NCI-H2227 treated with DMSO at 0.1 percent for 48 hours (cell line): ENCODE data around the gene SOX8.
"Not testable (repeated sequence)": the region's sequence is repeated elsewhere in the genome, so short reads cannot be mapped to it uniquely, and the experiment has no call there.

Source experiments
- DNase-seq: peaks from one replicate; lab custom pipeline; 2025; lab: John Stamatoyannopoulos, UW

SOX8 gene

DNA sequence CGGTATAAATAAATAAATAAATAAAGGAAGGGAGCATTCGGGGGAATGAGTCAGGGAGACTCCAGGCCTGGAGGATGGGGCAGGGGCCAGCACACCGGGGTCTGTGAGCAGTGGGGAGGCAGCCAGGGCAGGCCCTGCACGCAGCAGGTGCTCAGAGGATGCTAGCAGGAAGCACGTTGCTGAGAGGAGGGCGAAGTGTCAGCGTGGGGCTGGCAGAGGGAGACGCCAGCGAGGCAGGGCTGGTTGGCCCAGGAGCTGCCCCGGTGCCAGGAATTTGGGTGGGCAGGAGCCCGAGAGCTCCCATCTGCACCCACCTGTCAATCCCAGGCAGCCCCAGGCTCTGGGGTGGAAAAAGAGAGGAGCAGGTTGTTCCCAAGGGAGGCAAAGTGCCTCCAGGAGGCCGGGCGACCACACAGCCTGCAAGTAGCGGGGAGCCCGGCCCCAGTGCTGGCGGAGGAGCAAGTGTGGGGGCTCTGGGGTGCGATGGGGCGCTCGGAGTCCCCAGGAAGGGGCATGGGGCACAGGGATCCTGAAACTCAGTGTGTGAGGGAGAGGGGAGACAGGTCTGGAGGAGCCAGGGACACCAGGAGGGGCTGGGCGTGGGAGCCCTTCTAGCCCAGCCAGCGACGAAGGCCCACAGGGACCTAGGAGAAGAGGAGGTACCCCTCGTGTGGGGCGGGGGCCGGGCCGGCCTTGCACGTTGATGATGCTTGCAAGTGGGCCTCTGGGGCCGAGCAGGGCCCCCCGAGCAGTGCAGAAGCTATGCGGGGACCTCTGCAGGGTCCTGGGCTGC, 28.0 kb downstream of the SOX8 start:
- no peak for DNase-seq

GRCh38 chr16:1010251-1010650, 28.7 kb downstream of the SOX8 start:
- no peak for DNase-seq

- DNase-seq, result no peak
Measured at GRCh38 chr16:1010815-1011214, 29.2 kb downstream of the SOX8 start.

GRCh38 chr16:1011316-1012082, 29.9 kb downstream of the SOX8 start:
- no peak for DNase-seq

GRCh38 chr16:1012135-1012534, 30.6 kb downstream of the SOX8 start:
- no peak for DNase-seq

GRCh38 chr16:1012722-1013592, 31.4 kb downstream of the SOX8 start:
- no peak for DNase-seq

GRCh38 chr16:1013593-1013900, 32.0 kb downstream of the SOX8 start:
- no peak for DNase-seq

DNA sequence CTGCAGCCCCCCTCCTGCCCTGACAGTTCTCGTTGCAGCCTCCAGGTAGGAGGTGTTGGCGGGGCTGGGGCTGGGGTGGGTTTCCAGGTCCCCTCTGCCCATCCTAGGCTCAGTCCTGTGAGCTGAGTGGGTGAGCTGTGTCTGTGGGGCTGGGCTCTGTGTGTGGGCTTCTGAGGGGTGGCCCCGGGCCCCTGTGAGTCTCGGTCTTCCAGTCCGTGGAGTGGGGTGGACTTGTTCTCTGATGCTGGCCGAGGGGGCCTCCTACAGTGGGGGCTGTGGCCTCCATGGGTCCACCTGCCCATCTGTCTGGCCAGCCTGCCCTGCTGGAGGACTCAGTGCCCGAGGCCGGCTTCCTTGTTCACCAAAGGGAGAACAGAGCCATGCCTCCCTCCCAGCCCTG, 32.7 kb downstream of the SOX8 start:
- DNase-seq, result no peak

- no peak for DNase-seq
Measured at GRCh38 chr16:1014771-1015495, 33.4 kb downstream of the SOX8 start.

GRCh38 chr16:1018447-1019198, 37.1 kb downstream of the SOX8 start:
- DNase-seq, result no peak

- peak; percentile 6 for DNase-seq
Measured at GRCh38 chr16:1019231-1020090, 37.9 kb downstream of the SOX8 start.

DNA sequence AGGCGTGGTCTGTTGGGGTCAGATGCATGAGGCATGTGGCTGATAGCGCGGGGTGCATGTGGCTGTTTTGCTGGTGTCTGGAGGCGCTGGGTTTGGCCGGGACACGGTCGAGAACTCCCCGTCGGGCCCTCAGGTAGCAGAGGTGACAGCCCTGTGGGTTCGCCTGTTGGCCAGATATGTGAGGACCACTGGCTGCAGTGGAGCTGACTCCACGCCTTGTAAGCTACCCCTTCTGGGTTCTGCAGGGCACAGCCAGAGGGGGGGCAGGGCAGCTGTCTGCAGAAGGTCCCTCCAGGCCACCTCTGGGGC, 38.5 kb downstream of the SOX8 start:
- no peak for DNase-seq

- no peak for DNase-seq
Measured at GRCh38 chr16:1020591-1020990, 39.0 kb downstream of the SOX8 start.

DNA sequence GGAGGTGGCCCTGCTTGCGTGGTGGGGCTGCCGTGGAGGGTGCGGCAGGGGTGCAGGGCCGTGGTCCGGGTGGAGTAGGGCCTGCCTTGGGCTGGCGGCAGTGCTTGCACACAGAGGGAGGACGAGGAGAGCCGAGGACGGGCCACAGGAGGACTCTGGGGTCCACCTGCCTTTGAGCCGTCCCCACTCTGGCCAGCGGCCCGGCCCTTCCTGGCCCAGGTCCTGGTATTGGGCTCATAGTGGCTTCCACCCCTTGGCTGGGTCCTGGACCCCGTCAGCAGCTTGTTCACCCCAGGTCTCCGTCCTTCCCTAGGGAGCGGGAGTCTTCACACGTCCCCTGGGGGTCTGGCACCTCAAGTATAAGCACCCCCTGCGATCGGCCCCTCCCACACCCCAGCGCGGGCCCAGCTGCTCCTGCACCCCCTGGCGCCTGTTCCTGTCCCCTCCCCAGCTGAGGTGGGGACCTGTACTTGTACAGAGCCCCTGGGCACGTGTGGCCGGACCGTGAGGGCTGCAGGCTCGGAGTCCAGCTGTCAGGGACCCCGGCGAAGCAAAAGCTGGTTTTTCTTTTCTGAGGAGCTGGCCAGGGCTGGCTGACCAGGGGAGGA, 40.1 kb downstream of the SOX8 start:
- no peak for DNase-seq

DNA sequence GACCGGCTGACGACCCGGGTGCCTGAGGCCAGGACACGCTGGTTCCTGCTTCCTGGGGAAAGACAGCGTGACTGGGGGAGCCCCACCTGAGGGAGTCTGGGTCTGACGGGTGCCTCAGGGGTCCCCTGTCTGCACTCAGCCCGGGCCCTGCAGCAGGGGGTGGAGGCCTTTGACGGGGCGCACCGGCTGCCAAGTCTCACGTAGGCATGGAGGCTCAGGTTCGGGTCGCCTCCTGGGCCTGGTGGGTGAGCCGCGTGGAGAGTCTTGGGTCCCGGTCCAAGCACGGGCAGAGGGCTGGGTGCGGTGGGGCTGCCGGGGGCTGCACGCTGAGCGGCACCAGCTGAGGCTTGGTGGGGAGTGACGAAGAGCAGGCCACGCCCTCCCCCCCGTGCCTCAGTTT, 40.9 kb downstream of the SOX8 start:
- no peak for DNase-seq

GRCh38 chr16:1024138-1024537, 42.6 kb downstream of the SOX8 start:
- no peak for DNase-seq

- DNase-seq, result not testable (repeated sequence)
Measured at GRCh38 chr16:1025183-1025809, 43.7 kb downstream of the SOX8 start.

GRCh38 chr16:1026057-1026783, 44.6 kb downstream of the SOX8 start:
- DNase-seq, result no peak
